ENCODE data around the gene THSD4. TPM values are rescaled to one million over a fixed set of nuclear protein-coding genes. Genes with fewer than 3 reads are reported as not detected.
"Not testable (repeated sequence)": the region's sequence is repeated elsewhere in the genome, so short reads cannot be mapped to it uniquely, and the experiment has no call there.

THSD4 gene
- total RNA-seq, 4 donors from 2014 or later, result 39.4 to 232 (median 127) TPM

- TF ChIP-seq POLR2A (IDR thresholded peaks at IDR 0.05), result no peak
- TF ChIP-seq, protein P1, sequence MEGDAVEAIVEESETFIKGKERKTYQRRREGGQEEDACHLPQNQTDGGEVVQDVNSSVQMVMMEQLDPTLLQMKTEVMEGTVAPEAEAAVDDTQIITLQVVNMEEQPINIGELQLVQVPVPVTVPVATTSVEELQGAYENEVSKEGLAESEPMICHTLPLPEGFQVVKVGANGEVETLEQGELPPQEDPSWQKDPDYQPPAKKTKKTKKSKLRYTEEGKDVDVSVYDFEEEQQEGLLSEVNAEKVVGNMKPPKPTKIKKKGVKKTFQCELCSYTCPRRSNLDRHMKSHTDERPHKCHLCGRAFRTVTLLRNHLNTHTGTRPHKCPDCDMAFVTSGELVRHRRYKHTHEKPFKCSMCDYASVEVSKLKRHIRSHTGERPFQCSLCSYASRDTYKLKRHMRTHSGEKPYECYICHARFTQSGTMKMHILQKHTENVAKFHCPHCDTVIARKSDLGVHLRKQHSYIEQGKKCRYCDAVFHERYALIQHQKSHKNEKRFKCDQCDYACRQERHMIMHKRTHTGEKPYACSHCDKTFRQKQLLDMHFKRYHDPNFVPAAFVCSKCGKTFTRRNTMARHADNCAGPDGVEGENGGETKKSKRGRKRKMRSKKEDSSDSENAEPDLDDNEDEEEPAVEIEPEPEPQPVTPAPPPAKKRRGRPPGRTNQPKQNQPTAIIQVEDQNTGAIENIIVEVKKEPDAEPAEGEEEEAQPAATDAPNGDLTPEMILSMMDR (IDR thresholded peaks at IDR 0.05), result peak in 1 of 6 experiments; percentile 8
- Histone ChIP-seq H3K27me3 (no peaks in the 10 kb centered on the region), H3K36me3 (peaks cover 0 to 26% (median 0%) of the 10 kb centered on the region in 3 donors), H3K27ac (no peak overlapping the region), H3K4me3 (no peak overlapping the region), H3K9me3 (no peaks in the 10 kb centered on the region), H3K4me1 (no peaks in the 10 kb centered on the region)
- DNase-seq, result no peak
- 90 to 98% methylated on average over 3 of the region's 5 CpGs for whole genome bisulfite sequencing, 2 donors
- intact Hi-C loops (cut with DNase I), result no loop called here
Observed at GRCh38 chr15:71256934-71257664, 141.8 kb downstream of the THSD4 start.

DNA sequence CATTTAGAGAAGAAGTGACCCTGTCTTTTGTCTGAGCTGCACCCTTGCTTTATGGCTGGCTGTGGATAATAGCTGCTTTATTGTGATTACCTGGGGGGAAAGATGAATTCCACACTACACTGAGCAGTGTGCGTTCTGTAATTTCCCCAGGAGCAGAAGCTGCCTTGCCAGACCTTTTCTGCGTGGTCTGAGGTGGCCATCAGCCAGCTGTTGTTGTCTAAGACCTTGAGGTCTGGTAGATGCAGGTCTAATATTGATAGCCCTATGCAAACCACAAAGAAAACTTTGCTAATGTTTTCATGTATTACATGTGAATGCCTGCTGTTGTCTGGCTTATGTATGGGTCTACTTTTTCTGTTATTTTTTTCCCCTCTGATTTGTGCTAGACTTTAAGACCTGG, 144.6 kb downstream of the THSD4 start:
- intact Hi-C loops (cut with DNase I), result no loop called here
- DNase-seq, result no peak
- TF ChIP-seq, protein P1 (IDR thresholded peaks at IDR 0.05), result no peak
- no peak for TF ChIP-seq POLR2A (IDR thresholded peaks at IDR 0.05)
- Histone ChIP-seq H3K36me3 (peaks cover 0 to 26% (median 0%) of the 10 kb centered on the region in 3 donors), H3K27ac (no peak overlapping the region), H3K9me3 (no peaks in the 10 kb centered on the region), H3K27me3 (no peaks in the 10 kb centered on the region), H3K4me3 (no peak overlapping the region), H3K4me1 (no peaks in the 10 kb centered on the region)
- 57 to 100% methylated on average over 1 of the region's 2 CpGs for WGBS, 2 donors

- peaks cover 0 to 26% (median 0%) of the 10 kb centered on the region in 3 donors for H3K36me3 ChIP-seq
Observed at GRCh38 chr15:71261418-71261817, 146.1 kb downstream of the THSD4 start.

GRCh38 chr15:71261909-71262308, 146.6 kb downstream of the THSD4 start:
- intact Hi-C loops (cut with DNase I), result no loop called here
- Histone ChIP-seq H3K4me3 (no peak overlapping the region), H3K27ac (no peak overlapping the region), H3K4me1 (peaks cover 0 to 11% (median 0%) of the 10 kb centered on the region in 3 donors), H3K27me3 (no peaks in the 10 kb centered on the region), H3K36me3 (peaks cover 0 to 22% (median 0%) of the 10 kb centered on the region in 3 donors), H3K9me3 (no peaks in the 10 kb centered on the region)
- 59 to 64% methylated on average over 6 of the region's 6 CpGs for WGBS, 2 donors
- no peak for TF ChIP-seq POLR2A (IDR thresholded peaks at IDR 0.05)
- TF ChIP-seq, protein P1 (IDR thresholded peaks at IDR 0.05), result no peak
- no peak for DNase-seq

More at GRCh38 chr15:71261418-71261817, 146.1 kb downstream of the THSD4 start:
- TF ChIP-seq POLR2A (IDR thresholded peaks at IDR 0.05), result no peak
- TF ChIP-seq, protein P1 (IDR thresholded peaks at IDR 0.05), result no peak
- intact Hi-C loops (cut with DNase I), result no loop called here
- Histone ChIP-seq H3K27ac (no peak overlapping the region), H3K27me3 (no peaks in the 10 kb centered on the region), H3K4me1 (peaks cover 0 to 8% (median 0%) of the 10 kb centered on the region in 3 donors), H3K4me3 (no peak overlapping the region), H3K9me3 (no peaks in the 10 kb centered on the region)
- 88 to 91% methylated on average over 2 of the region's 2 CpGs for WGBS, 2 donors
- no peak for DNase-seq

GRCh38 chr15:71262599-71262998, 147.3 kb downstream of the THSD4 start:
- Histone ChIP-seq H3K36me3 (peaks cover 0 to 16% (median 0%) of the 10 kb centered on the region in 3 donors), H3K4me3 (no peak overlapping the region), H3K27me3 (no peaks in the 10 kb centered on the region), H3K9me3 (no peaks in the 10 kb centered on the region), H3K4me1 (peaks cover 0 to 11% (median 0%) of the 10 kb centered on the region in 3 donors), H3K27ac (no peak overlapping the region)
- DNase-seq, result no peak
- intact Hi-C loops (cut with DNase I), result no loop called here
- no peak for TF ChIP-seq POLR2A (IDR thresholded peaks at IDR 0.05)
- TF ChIP-seq, protein P1 (IDR thresholded peaks at IDR 0.05), result no peak
- 62 to 84% methylated on average over 3 of the region's 3 CpGs for WGBS, 2 donors

DNA sequence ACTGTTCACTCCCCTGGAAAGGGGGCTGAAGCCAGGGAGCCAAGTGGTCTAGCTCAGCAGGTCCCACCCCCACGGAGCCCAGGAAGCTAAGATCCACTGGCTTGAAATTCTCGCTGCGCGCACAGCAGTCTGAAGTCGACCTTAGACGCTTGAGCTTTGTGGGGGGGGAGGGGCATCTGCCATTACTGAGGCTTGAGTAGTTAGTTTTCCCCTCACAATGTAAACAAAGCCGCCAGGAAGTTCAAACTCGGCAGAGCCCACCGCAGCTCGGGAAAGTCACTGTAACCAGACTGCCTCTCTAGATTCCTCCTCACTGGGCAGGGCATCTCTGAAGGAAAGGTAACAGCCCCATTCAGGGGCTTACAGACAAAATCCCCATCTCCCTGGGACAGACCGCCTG, 150.3 kb downstream of the THSD4 start:
- H3K27me3 ChIP-seq; intact Hi-C loops (cut with DNase I): not testable (repeated sequence)
- WGBS, 2 donors, result 69 to 74% methylated on average over 3 to 8 of the region's 11 CpGs

More for the DNA sequence above, 150.3 kb downstream of the THSD4 start:
- not testable (repeated sequence) for DNase-seq, H3K27ac ChIP-seq, H3K36me3 ChIP-seq, H3K4me3 ChIP-seq, H3K9me3 ChIP-seq
- peaks cover 0 to 11% (median 0%) of the 10 kb centered on the region in 3 donors for H3K4me1 ChIP-seq
